Stimulated activated CD4-positive, alpha-beta T cell treated with anti-CD3 and anti-CD28 coated beads, TNF-alpha, amount 100 ng/mL, for 48 hours (primary cell): Measurements from ENCODE around the gene DCBLD2.

Source experiments
- DNase-seq, 3 donors: peaks; one replicate each; pipeline ENCODE4 v3.0.0-alpha.2; 2020; ENCODE audit warnings: low read depth in 3 of 3

Gene DCBLD2

GRCh38 chr3:98796334-98796733 is 105.2 kb downstream of the DCBLD2 start:
- DNase-seq, result no peak

- no peak for DNase-seq
Measured at GRCh38 chr3:98793971-98794370, 107.5 kb downstream of the DCBLD2 start.

DNA sequence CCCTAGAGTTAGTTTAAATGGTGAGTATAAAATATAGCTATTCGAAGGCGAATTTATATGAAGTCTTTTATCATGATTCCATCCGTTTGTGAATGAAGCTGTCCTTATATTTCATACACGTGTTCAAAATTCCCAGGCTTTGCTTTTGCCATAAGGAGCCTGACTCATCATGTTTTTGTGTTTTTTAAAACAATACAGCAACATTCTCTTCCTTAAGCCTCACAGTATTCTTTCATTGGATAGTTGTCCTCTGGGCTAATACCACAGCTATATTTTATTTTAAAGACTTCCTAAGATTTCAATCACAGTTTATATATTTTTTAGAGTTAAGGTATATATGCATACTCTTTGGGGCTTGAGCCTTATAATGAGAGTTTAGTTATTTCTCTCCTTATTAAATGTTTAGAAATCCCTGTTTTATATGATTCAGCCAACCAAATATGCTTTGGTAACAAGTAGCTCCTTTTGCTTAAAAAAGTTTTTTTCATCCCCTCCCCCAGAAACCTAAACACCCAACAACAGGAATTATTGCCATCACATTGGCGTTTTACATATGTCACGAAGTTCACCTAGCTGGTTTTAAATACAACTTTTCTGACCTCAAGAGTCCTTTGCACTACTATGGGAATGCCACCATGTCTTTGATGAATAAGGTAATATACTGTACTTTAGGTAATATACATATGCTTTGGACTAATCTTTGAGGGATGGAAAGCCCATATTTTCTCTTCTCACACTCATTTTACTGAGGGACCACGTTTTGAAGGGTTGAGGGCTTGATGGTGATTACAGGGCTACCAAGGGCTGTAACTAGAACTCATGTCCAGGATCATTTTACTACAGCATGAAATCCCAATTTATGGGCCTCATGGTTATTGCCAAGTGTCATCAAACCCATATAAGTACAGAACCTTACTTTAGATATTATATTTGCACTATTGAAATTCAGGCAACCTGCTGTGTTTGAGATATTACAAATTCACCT is 109.9 kb downstream of the DCBLD2 start:
- DNase-seq, result no peak

- DNase-seq, result no peak
Measured at GRCh38 chr3:98788651-98789050, 112.8 kb downstream of the DCBLD2 start.

GRCh38 chr3:98787181-98787580 is 114.3 kb downstream of the DCBLD2 start:
- no peak for DNase-seq

GRCh38 chr3:98786364-98787006 is 115.0 kb downstream of the DCBLD2 start:
- no peak for DNase-seq

- DNase-seq, result no peak
Measured at GRCh38 chr3:98784666-98785600, 116.6 kb downstream of the DCBLD2 start.

GRCh38 chr3:98784042-98784441 is 117.5 kb downstream of the DCBLD2 start:
- no peak for DNase-seq

DNA sequence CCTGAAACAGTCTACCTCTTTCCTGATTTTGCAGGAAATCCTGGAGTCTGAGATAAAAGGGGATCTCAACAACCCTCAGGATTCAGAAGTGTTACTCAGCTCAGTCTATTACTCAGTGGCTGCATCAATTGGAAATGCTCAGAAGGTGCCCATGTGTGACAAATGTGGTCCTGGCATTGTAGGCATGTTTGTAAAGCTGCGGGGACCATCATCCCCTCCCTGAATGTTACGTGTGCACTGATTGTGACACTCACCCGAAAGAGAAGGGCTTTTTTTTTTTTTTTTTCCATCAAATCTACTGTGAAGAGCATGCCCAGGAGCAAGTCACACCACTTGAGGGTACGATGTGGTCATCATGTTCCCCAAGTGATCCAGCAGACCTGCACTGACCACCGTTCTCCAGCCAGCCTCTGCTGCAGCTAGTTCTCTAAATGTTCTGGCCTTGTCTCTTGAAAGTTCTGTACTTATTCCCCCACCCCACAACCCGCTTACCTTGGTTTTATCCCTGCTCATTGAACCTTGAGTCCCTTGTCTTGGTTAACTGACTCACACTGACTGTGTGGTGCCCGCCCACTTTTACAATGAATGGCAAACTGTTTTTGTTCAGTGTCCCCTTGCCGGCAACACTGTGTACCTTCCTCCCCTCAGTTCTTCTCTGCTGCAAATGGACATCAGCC is 118.5 kb downstream of the DCBLD2 start:
- no peak for DNase-seq

- DNase-seq, result no peak
Measured at GRCh38 chr3:98780343-98780742, 121.2 kb downstream of the DCBLD2 start.

GRCh38 chr3:98779541-98780335 is 121.8 kb downstream of the DCBLD2 start:
- no peak for DNase-seq

DNA sequence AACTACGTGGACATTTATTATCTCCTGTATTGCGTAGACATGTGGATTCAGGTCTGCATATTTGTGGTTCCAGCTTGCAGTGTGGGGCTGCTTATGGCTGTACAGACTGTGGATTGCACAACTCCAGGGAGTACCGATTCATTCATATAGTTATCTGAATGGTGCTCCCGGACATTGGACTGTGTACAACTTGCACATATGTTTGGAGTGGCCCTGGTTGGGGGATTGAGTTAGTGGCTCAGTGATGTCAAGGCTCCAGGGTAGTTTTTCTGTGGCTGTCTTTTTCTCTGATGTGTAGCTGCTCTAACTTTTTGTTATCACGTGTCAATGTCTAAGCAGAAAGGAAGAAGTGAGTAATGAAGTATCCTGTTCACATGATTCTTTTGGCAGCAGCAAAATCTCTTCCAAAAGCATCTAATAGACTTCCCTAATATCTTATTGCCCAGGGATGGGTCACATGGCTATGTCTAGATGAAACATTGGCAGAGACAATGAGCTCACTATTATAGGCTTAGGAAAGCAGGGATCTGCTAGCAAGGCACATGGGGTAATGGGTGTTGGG is 122.6 kb downstream of the DCBLD2 start:
- DNase-seq, result no peak

DNA sequence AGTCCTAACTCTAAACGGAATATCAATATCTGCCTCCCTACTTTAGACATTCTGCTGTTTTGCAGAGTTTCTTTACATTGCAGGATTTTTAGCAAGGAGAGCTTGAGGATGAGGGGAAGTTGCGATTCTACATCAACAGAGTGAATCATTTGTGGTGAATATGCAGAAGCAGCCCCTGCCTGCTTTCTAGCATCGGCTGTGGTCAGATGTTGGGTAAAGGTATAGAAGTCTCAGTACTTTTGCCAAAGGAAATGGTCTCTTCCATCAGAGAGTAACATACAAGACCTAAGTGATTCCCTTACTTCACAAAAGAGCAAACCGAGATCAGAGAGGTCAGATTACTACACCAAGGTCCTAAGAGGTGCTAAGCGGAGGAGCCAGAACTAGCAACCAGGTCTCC is 123.1 kb downstream of the DCBLD2 start:
- DNase-seq, result no peak

- no peak for DNase-seq
Measured at GRCh38 chr3:98777801-98778220, 123.7 kb downstream of the DCBLD2 start.

- DNase-seq, result no peak
Measured at GRCh38 chr3:98777286-98777685, 124.2 kb downstream of the DCBLD2 start.

- no peak for DNase-seq
Measured at GRCh38 chr3:98776140-98776493, 125.4 kb downstream of the DCBLD2 start.

DNA sequence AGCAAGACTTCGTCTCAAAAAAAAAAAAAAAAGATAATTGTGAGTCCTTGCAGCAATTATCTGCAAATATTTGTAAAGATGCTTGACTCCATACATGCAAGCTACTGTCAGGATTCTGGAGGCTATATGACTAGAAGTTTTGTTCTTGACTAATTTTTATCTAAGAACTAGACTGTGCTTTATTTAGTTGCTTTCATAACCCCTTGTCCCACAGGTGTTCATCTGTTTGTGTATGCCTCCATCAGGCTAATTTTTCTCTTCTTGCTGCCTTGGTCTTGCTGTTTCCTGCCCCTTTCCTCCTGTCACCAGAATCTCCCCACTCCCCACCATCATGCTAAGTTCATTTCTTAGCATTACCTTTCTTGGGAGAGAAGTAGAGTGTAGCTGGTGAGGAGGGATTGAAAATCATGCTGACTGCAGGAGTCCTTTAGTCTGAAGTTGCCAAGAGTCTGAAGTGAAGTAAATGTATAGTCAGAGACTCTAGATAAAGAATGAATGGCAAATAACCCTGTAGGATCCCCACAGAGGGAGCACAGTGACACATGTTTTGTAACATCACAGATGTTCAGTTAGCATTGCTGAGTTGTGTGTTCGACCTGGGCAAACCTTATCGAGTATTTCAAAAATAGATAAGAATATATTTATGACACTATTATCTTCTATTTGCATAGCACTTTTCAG is 125.9 kb downstream of the DCBLD2 start:
- DNase-seq, result no peak

DNA sequence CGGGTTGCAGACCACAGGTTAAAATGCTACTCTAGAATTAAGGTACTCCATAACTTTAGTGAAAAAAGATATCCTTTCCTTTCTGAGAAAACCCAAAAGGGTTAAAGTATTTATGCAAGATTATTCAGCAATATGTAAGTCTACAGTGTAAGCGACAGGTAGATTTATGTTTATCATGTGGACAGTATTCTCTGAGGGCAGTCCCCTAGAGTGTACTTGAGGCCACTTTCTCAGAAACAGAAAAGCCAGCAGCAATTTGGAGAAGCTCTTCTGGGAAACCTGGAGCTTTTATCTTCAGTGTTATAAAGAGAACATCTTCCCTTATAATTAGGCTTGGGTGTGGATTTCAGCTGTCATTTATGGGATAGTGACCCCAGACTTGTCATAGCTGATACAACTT is 129.5 kb downstream of the DCBLD2 start:
- DNase-seq, result no peak

DNA sequence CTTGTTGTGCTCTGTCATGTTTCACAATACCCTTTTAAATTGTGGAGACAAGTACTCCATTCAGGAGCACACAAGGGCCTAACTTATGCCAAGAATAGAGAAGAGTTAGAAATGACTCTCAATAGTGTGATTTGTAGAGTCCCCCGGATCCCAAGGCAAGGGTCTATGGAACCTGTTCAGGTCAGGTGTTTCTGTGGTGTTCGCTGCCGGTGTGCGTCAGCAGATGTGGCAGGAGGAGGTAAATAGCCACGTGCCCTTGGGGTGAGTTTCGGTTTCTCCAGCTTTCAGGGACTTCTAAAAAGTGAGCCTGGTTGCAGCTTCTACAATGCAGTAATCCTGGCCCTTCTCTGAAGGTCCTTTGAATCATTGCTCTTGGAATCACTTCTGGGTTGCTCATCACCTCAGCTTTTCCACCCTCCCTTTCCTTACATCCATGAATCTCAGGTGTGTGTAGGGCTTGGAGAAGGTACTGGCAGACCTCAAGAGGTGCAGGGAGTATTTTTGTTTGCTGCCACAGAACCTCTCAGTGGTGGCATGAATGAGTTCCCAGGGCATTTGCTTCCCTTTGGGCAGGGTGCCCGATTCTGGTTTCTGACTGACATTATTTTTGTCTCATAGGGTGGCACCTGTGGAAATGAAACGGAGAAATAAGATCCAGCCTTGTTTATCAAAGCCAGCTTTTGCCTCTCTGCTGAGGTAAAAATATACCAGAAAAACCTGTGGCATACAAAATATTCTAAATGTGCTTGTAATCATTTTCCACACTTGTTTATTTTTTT is 131.0 kb downstream of the DCBLD2 start:
- no peak for DNase-seq
